GM21447 (cell line): ENCODE measurements around the gene ANXA7.
"Not testable (repeated sequence)": the region's sequence is repeated elsewhere in the genome, so short reads cannot be mapped to it uniquely, and the experiment has no call there.

Experiments
- ATAC-seq: cut with Tn5 transposase; IDR thresholded peaks from one replicate; pipeline ENCODE4 v1.9.1; 2021; ENCODE audit not compliant: unreplicated experiment

The ANXA7 gene

GRCh38 chr10:73340121-73340520, 73.7 kb downstream of the ANXA7 start:
- no peak for ATAC-seq

- ATAC-seq = no peak
These were observed 74.4 kb downstream of the ANXA7 start for GRCh38 chr10:73339436-73339835.

- no peak for ATAC-seq
These were observed 75.0 kb downstream of the ANXA7 start for GRCh38 chr10:73338801-73339368.

DNA sequence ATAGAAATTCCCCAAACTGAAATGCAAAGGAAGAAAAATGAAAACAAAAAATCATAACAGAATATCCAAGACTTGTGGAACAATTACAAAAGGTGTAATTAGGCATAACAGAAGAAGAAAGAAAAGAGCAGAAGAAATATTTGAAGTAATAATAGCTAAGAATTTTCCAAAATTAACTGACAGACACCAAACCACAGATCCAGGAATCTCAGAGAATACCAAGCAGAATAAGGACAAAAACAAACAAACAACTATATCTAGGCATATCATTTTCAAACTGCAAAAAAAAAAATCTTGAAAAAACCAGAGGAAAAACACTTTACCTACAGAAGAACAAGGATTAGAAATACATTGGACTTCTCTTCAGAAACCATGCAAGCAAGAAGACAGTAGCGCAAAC, 80.7 kb downstream of the ANXA7 start:
- no peak for ATAC-seq

DNA sequence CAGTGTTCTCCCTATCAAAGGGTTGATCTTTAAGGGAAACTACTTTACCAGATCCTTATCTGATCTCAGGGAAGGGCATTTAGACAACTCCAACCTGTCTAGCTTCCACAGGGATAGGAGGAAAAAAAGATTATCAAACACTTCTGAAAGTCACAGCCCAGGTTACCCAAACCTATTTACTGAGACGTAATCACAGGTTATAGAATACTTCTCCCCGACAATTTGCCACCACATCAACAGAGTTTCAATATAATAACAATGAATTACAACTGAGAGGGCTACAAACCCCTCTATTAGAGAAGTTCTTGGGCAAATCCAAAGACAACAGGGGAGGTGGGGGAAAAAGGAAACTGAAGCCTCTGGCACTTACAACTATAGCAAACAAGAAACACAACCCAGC, 81.5 kb downstream of the ANXA7 start:
- ATAC-seq = no peak

DNA sequence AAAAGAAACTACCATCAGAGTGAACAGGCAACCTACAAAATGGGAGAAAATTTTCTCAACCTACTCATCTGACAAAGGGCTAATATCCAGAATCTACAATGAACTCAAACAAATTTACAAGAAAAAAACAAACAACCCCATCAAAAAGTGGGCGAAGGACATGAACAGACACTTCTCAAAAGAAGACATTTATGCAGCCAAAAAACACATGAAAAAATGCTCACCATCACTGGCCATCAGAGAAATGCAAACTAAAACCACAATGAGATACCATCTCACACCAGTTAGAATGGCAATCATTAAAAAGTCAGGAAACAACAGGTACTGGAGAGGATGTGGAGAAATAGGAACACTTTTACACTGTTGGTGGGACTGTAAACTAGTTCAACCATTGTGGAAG, 85.3 kb downstream of the ANXA7 start:
- not testable (repeated sequence) for ATAC-seq

- ATAC-seq = not testable (repeated sequence)
These were observed 88.6 kb downstream of the ANXA7 start for GRCh38 chr10:73325290-73325689.
